HEK293 (cell line): ENCODE data around the gene SHROOM1.
"Not testable (repeated sequence)": the region's sequence is repeated elsewhere in the genome, so short reads cannot be mapped to it uniquely, and the experiment has no call there.

ENCODE experiments used
- SETDB1 ChIP-seq: IDR thresholded peaks from one replicate; pipeline ENCODE4 v1.6.1; 2017; ENCODE audit warnings: mild to moderate bottlenecking, low read length, moderate library complexity, mixed read lengths; ENCODE audit not compliant: insufficient read length
- ZBTB7A ChIP-seq: fragments of 450-650 bp; formaldehyde crosslinking; IDR thresholded peaks from 2 replicates; pipeline ENCODE4 v1.5.1; 2016; ENCODE audit warnings: low read depth, missing biosample characterization, missing genetic modification characterization
- ZNF24 ChIP-seq: fragments of 450-650 bp; formaldehyde crosslinking; IDR thresholded peaks from 2 replicates; pipeline ENCODE4 v1.5.1; 2016; ENCODE audit warnings: missing biosample characterization, missing genetic modification characterization
- ZSCAN30 ChIP-seq: fragments of 450-650 bp; IDR thresholded peaks from 2 replicates; pipeline ENCODE4 v1.5.1; 2018; ENCODE audit warnings: missing biosample characterization, mild to moderate bottlenecking, missing genetic modification characterization, moderate library complexity
- TF ChIP-seq, protein P1 (sequence below): fragments of 450-650 bp; formaldehyde crosslinking; IDR thresholded peaks from 2 replicates; pipeline ENCODE4 v1.5.1; 2016; ENCODE audit warnings: missing biosample characterization, missing genetic modification characterization
- TF ChIP-seq, protein P2 (sequence below): fragments of 450-650 bp; formaldehyde crosslinking; IDR thresholded peaks from 2 replicates; pipeline ENCODE4 v1.5.1; 2017; ENCODE audit warnings: missing biosample characterization, mild to moderate bottlenecking, missing genetic modification characterization, moderate library complexity
- TF ChIP-seq, protein P3 (sequence below): fragments of 450-650 bp; formaldehyde crosslinking; IDR thresholded peaks from 2 replicates; pipeline ENCODE4 v1.5.1; 2016; ENCODE audit warnings: missing biosample characterization, missing genetic modification characterization, low read depth
- TF ChIP-seq, protein P4 (sequence below): fragments of 450-650 bp; formaldehyde crosslinking; IDR thresholded peaks from 2 replicates; pipeline ENCODE4 v1.5.1; 2016; ENCODE audit warnings: missing biosample characterization, missing genetic modification characterization
- TF ChIP-seq, protein P5 (sequence below): IDR thresholded peaks from 2 replicates; pipeline ENCODE4 v1.6.1; 2011; ENCODE audit warnings: mild to moderate bottlenecking, low read depth, low read length, borderline replicate concordance

DNA sequence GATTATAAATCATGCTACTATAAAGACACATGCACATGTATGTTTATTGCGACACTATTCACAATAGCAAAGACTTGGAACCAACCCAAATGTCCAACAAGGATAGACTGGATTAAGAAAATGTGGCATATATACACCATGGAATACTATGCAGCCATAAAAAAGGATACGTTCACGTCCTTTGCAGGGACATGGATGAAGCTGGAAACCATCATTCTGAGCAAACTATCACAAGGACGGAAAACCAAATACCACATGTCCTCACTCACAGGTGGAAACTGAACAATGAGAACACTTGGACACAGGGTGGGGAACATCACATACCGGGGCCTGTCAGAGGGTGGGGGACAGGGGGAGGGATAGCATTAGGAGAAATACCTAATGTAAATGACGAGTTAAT is 24.6 kb downstream of the SHROOM1 start:
- TF ChIP-seq, protein P1, sequence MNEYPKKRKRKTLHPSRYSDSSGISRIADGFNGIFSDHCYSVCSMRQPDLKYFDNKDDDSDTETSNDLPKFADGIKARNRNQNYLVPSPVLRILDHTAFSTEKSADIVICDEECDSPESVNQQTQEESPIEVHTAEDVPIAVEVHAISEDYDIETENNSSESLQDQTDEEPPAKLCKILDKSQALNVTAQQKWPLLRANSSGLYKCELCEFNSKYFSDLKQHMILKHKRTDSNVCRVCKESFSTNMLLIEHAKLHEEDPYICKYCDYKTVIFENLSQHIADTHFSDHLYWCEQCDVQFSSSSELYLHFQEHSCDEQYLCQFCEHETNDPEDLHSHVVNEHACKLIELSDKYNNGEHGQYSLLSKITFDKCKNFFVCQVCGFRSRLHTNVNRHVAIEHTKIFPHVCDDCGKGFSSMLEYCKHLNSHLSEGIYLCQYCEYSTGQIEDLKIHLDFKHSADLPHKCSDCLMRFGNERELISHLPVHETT (tag by site-specific recombination), result not testable (repeated sequence)
- not testable (repeated sequence) for TF ChIP-seq ZSCAN30; ZNF24 (tag by site-specific recombination); SETDB1; ZBTB7A
- TF ChIP-seq, protein P2, sequence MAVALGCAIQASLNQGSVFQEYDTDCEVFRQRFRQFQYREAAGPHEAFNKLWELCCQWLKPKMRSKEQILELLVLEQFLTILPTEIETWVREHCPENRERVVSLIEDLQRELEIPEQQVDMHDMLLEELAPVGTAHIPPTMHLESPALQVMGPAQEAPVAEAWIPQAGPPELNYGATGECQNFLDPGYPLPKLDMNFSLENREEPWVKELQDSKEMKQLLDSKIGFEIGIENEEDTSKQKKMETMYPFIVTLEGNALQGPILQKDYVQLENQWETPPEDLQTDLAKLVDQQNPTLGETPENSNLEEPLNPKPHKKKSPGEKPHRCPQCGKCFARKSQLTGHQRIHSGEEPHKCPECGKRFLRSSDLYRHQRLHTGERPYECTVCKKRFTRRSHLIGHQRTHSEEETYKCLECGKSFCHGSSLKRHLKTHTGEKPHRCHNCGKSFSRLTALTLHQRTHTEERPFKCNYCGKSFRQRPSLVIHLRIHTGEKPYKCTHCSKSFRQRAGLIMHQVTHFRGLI (tag by site-specific recombination), result not testable (repeated sequence)
- TF ChIP-seq, protein P3, sequence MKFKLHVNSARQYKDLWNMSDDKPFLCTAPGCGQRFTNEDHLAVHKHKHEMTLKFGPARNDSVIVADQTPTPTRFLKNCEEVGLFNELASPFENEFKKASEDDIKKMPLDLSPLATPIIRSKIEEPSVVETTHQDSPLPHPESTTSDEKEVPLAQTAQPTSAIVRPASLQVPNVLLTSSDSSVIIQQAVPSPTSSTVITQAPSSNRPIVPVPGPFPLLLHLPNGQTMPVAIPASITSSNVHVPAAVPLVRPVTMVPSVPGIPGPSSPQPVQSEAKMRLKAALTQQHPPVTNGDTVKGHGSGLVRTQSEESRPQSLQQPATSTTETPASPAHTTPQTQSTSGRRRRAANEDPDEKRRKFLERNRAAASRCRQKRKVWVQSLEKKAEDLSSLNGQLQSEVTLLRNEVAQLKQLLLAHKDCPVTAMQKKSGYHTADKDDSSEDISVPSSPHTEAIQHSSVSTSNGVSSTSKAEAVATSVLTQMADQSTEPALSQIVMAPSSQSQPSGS, result not testable (repeated sequence)
- TF ChIP-seq, protein P4, sequence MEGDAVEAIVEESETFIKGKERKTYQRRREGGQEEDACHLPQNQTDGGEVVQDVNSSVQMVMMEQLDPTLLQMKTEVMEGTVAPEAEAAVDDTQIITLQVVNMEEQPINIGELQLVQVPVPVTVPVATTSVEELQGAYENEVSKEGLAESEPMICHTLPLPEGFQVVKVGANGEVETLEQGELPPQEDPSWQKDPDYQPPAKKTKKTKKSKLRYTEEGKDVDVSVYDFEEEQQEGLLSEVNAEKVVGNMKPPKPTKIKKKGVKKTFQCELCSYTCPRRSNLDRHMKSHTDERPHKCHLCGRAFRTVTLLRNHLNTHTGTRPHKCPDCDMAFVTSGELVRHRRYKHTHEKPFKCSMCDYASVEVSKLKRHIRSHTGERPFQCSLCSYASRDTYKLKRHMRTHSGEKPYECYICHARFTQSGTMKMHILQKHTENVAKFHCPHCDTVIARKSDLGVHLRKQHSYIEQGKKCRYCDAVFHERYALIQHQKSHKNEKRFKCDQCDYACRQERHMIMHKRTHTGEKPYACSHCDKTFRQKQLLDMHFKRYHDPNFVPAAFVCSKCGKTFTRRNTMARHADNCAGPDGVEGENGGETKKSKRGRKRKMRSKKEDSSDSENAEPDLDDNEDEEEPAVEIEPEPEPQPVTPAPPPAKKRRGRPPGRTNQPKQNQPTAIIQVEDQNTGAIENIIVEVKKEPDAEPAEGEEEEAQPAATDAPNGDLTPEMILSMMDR, result not testable (repeated sequence)
- TF ChIP-seq, protein P5, sequence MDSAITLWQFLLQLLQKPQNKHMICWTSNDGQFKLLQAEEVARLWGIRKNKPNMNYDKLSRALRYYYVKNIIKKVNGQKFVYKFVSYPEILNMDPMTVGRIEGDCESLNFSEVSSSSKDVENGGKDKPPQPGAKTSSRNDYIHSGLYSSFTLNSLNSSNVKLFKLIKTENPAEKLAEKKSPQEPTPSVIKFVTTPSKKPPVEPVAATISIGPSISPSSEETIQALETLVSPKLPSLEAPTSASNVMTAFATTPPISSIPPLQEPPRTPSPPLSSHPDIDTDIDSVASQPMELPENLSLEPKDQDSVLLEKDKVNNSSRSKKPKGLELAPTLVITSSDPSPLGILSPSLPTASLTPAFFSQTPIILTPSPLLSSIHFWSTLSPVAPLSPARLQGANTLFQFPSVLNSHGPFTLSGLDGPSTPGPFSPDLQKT, result not testable (repeated sequence)
